ENCODE results near the gene MYH6.

GRCh38 chr14:23353433-23353780, 54.7 kb downstream of the MYH6 start:
- TF ChIP-seq CTCF (conservative IDR thresholded peaks at IDR 0.05 in 1 of 2, IDR thresholded peaks at IDR 0.05 in 1 of 2; ENCODE audit: extremely low read depth in 1 of 2, insufficient read depth in 1 of 2, low read depth in 1 of 2, low read length in 2 of 2) (no peak), EZH2 (IDR thresholded peaks at IDR 0.05; ENCODE audit: borderline replicate concordance, low read length) (no peak)
